NCI-H774 (cell line): ENCODE measurements around the gene MMP23B.
"Not testable (repeated sequence)": the region's sequence is repeated elsewhere in the genome, so short reads cannot be mapped to it uniquely, and the experiment has no call there.

Experiments
- DNase-seq: peaks from one replicate; lab custom pipeline; 2025; lab: John Stamatoyannopoulos, UW

Gene MMP23B

DNA sequence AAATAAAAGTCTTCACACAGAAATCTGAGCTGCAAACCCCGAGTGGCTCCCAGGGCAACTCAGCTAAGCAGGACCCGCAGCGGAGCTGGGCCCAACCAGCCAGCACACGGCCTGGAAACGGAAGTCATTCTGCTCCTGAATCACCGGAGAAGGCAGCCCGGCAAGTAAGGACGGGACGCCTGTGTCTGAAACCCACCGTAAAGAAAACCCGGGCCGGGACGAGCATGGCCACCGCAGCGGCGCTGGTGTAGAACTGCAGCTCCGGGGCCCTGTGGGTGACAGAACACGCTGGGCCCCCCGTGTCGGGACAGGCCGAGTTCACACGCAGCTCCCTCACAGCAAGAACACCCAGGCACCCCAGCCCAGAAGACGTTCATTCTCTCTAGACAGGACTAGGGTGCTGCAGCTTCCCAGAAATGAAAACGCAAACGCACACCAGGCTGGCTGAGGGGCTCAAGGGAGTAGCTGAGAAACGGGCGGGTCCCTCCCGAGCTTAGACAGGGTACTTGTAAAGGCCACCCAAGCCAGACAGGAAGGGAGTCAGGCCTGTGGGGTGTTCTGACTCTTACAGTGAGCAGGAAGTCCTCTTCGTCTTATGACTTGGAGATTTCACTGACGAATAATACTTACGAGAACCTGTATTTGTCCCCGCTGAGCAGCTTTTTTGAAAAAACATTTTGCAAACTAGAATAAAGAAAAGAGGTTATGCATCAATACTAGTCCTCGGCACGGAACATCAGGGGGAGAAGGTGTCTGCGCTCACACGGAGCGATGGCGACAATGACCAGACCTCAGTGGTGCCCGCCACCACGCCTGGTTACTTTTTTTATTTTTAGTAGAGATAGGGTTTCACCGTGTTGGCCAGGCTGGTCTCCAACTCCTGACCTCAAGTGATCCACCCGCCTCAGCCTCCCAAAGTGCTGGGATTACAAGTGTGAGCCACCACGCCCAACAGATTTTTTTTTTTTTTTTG lies 37.8 kb downstream of the MMP23B start:
- DNase-seq = no peak

DNA sequence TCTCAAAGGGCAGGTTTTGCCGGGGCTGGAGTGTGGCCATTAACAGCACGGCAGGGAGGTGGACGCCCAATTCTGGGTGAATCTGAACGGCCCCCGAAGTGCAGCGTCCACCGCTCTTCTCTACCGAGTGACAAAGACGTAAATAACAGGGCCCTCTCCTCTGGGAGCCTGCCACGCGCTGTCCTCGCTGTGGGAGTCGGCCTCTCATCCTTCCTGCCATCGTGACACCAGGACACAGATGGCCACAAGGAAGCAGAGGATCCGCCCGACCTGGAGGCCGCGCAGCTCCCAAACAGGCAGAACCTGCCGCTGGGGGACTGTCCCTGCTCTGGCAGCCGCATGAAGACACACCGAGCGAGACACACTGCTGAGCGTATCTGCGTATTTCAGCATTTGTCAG lies 38.9 kb downstream of the MMP23B start:
- DNase-seq = no peak

GRCh38 chr1:1671365-1672119 lies 39.6 kb downstream of the MMP23B start:
- DNase-seq = no peak

GRCh38 chr1:1672181-1672965 lies 40.4 kb downstream of the MMP23B start:
- DNase-seq = no peak

GRCh38 chr1:1674806-1675205 lies 42.8 kb downstream of the MMP23B start:
- not testable (repeated sequence) for DNase-seq

GRCh38 chr1:1675218-1675617 lies 43.2 kb downstream of the MMP23B start:
- DNase-seq = not testable (repeated sequence)

DNA sequence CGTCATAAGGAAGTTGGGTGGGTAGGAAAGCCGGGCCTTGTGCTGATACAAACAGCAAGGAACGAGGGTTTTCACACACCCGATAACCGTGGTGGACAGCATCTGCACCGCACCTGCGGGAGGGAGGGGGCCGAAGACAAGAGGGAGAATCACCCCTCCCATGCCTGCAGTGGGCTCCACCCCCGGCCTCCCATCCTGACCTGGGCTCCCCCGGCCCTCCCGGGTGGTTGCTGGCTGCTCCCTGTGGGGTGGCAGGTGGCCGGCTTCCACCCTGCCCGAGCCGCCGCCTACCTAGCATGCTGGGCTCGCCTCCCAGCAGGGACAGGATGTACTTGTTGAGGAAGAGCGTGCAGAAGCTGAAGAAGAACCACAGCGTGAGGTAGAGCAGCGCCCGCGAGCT lies 44.1 kb downstream of the MMP23B start:
- not testable (repeated sequence) for DNase-seq

GRCh38 chr1:1677718-1678580 lies 46.0 kb downstream of the MMP23B start:
- no peak for DNase-seq

DNA sequence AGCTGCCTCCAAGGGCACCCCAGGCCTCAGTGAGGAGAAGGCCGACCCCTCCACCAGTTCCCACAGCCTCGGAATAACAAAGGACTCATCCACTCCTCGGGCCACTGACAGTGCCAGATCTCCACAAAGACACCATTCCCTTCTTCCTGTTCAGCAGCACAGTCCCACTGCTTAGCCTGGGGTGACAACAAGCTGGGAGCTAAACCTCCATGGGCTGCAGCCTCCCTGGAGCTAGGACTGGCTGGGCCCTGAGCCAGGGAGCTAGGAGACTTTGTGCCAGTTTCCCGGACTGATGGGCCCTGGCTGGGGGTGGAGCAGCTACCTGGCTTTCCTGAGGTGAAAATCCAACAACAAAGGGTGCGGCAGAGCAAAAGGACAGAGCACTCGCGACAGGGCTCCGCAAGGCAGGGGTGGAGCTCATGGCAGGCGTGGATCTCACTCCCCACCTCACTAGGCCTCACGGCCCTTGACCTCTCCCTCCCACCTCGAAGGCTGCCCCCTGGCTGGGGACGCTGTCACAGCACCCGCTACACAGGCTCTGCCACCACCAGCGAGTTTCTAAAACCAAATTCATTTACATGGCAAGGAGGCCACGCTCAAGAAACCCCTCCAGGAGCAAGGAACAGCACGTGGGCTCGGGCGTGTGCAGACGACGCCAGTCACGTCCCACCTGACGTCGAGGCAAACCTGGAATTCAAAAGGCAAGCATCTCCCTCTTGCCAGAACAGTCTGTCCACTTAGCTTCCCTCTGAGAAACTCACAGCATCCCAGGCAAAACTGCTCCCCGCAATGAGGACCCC lies 46.8 kb downstream of the MMP23B start:
- no peak for DNase-seq

DNA sequence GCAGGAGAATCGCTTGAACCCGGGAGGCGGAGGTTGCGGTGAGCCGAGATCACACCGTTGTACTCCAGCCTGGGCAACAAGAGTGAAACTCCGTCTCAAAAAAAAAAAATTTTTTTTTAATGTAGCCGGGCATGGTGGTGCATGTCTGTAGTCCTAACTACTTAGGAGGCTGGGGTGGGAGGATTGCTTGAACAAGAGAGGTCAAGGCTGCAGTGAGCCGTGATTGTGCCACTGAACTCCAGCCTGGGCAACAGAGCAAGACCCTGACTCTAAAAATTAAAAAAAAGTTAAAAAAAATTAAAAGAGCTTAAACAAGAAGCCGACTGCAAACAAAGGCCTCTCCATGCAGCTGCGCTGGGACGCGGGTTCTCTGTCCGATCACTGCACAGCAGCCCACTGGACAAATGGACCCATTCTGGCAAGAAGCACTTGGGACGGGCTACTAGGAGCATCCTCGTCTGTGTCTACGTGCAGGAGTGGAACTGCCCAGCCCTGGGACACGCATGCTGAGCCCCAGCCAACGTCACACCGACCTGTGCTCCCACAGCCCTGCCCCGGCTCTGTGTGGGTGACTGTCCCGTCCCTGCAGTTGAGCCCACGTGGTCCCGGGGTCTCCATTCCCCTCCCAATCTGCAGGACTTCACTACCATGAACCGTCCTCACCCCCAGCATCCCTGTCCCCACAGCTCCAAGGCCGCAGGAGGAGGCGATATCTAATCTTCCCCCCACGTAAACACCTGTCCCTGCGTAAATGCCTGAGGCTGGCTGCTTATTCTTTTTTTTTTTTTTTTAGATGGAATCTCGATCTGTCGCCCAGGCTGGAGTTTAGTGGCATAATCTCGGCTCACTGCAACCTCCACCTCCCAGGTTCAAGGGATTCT lies 48.3 kb downstream of the MMP23B start:
- DNase-seq = no peak

GRCh38 chr1:1680912-1681273 lies 48.9 kb downstream of the MMP23B start:
- DNase-seq = no peak

- no peak for DNase-seq
These were observed 51.3 kb downstream of the MMP23B start for GRCh38 chr1:1683104-1683905.
